AML-193 (cell line): ENCODE results near the gene CDH4.

Experiments
- DNase-seq, 2 experiments: peaks; one replicate each; lab custom pipeline; 2025; lab: John Stamatoyannopoulos, UW

Gene CDH4

GRCh38 chr20:61656198-61656597, 404.1 kb downstream of the CDH4 start:
- no peak for DNase-seq

- no peak for DNase-seq
These were observed 405.8 kb downstream of the CDH4 start for GRCh38 chr20:61657721-61658377.

- no peak for DNase-seq
These were observed 406.5 kb downstream of the CDH4 start for GRCh38 chr20:61658563-61658962.

GRCh38 chr20:61659246-61659993, 407.4 kb downstream of the CDH4 start:
- no peak for DNase-seq

GRCh38 chr20:61659994-61660346, 407.9 kb downstream of the CDH4 start:
- DNase-seq, result no peak

- DNase-seq, result no peak
These were observed 408.5 kb downstream of the CDH4 start for GRCh38 chr20:61660559-61660958.

- no peak for DNase-seq
These were observed 409.0 kb downstream of the CDH4 start for GRCh38 chr20:61661025-61661424.

- no peak for DNase-seq
These were observed 409.5 kb downstream of the CDH4 start for GRCh38 chr20:61661583-61661982.

- DNase-seq, result no peak
These were observed 410.3 kb downstream of the CDH4 start for GRCh38 chr20:61662226-61662967.

- no peak for DNase-seq
These were observed 410.9 kb downstream of the CDH4 start for GRCh38 chr20:61662968-61663331.

GRCh38 chr20:61663521-61664425, 411.7 kb downstream of the CDH4 start:
- no peak for DNase-seq

GRCh38 chr20:61664556-61665320, 412.7 kb downstream of the CDH4 start:
- no peak for DNase-seq

- no peak for DNase-seq
These were observed 413.7 kb downstream of the CDH4 start for GRCh38 chr20:61665528-61666470.

GRCh38 chr20:61666471-61666832, 414.4 kb downstream of the CDH4 start:
- no peak for DNase-seq

- no peak for DNase-seq
These were observed 415.2 kb downstream of the CDH4 start for GRCh38 chr20:61667056-61667792.

GRCh38 chr20:61668065-61668650, 416.1 kb downstream of the CDH4 start:
- DNase-seq, result no peak

- no peak for DNase-seq
These were observed 416.9 kb downstream of the CDH4 start for GRCh38 chr20:61668771-61669503.

- no peak for DNase-seq
These were observed 418.2 kb downstream of the CDH4 start for GRCh38 chr20:61670274-61670673.
